Measurements from ENCODE around the gene AMIGO1.

The AMIGO1 gene

DNA sequence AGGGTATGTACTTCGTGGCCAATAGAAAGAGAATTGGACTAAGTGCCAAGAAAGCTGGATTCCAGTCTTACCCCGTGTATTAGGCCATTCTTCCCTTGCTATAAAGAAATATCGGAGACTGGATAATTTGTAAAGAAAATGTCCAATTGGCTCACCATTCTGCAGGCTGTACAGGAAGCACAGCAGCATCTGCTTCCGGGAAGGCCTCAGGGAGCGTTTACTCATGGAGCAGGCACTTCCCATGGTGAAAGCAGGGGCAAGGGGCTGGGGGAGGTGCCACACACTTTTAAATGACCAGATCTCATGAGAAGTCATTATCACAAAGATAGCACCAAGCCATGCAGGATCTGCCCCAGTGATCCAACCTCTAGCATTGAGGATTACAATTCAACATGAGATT, 7.8 kb upstream of the AMIGO1 start:
- TF ChIP-seq, protein P1, sequence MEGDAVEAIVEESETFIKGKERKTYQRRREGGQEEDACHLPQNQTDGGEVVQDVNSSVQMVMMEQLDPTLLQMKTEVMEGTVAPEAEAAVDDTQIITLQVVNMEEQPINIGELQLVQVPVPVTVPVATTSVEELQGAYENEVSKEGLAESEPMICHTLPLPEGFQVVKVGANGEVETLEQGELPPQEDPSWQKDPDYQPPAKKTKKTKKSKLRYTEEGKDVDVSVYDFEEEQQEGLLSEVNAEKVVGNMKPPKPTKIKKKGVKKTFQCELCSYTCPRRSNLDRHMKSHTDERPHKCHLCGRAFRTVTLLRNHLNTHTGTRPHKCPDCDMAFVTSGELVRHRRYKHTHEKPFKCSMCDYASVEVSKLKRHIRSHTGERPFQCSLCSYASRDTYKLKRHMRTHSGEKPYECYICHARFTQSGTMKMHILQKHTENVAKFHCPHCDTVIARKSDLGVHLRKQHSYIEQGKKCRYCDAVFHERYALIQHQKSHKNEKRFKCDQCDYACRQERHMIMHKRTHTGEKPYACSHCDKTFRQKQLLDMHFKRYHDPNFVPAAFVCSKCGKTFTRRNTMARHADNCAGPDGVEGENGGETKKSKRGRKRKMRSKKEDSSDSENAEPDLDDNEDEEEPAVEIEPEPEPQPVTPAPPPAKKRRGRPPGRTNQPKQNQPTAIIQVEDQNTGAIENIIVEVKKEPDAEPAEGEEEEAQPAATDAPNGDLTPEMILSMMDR (IDR thresholded peaks at IDR 0.05; ENCODE audit: insufficient read depth, low read length, poor library complexity, severe bottlenecking): no peak
- Histone ChIP-seq H3K27ac (ENCODE audit: low read depth, low read length) (no peak overlapping the region), H3K36me3 (ENCODE audit: low read length) (no peaks in the 10 kb centered on the region)

GRCh38 chr1:109516872-109517271, 7.3 kb upstream of the AMIGO1 start:
- Histone ChIP-seq H2AFZ (ENCODE audit: low read depth, low read length, severe bottlenecking) (no peak overlapping the region), H4K20me1 (ENCODE audit: low read depth, low read length) (no peaks in the 10 kb centered on the region), H3K79me2 (ENCODE audit: insufficient read depth, low read length) (no peaks in the 10 kb centered on the region), H3K9ac (ENCODE audit: low read length) (no peak overlapping the region), H3F3A (ENCODE audit: insufficient read depth) (no peaks in the 10 kb centered on the region), H3K4me3 (ENCODE audit: insufficient read depth, low read length, poor library complexity, severe bottlenecking) (no peak overlapping the region), H3K9me2 (replicated peaks; ENCODE audit: insufficient read depth, low read length) (no peaks in the 10 kb centered on the region), H3K4me2 (ENCODE audit: low read depth, low read length, poor library complexity, severe bottlenecking) (no peak overlapping the region), H3K27ac (ENCODE audit: low read depth, low read length) (no peak overlapping the region), H3K36me3 (ENCODE audit: low read length) (no peaks in the 10 kb centered on the region), H3K9me3 (ENCODE audit: insufficient read depth, low read length) (no peaks in the 10 kb centered on the region), H3K27me3 (ENCODE audit: low read length) (no peaks in the 10 kb centered on the region)
- TF ChIP-seq EZH2phosphoT487 (conservative IDR thresholded peaks at IDR 0.05; ENCODE audit: low read length): no peak
- TF ChIP-seq, protein P1 (IDR thresholded peaks at IDR 0.05; ENCODE audit: insufficient read depth, low read length, poor library complexity, severe bottlenecking): no peak

More for the DNA sequence above, 7.8 kb upstream of the AMIGO1 start:
- Histone ChIP-seq H3K9ac (ENCODE audit: low read length) (no peak overlapping the region), H3K9me3 (ENCODE audit: insufficient read depth, low read length) (no peaks in the 10 kb centered on the region), H3K79me2 (ENCODE audit: insufficient read depth, low read length) (no peaks in the 10 kb centered on the region), H3K4me3 (ENCODE audit: insufficient read depth, low read length, poor library complexity, severe bottlenecking) (no peak overlapping the region), H4K20me1 (ENCODE audit: low read depth, low read length) (no peaks in the 10 kb centered on the region), H3F3A (ENCODE audit: insufficient read depth) (no peaks in the 10 kb centered on the region), H3K4me2 (ENCODE audit: low read depth, low read length, poor library complexity, severe bottlenecking) (no peak overlapping the region), H3K27me3 (ENCODE audit: low read length) (no peaks in the 10 kb centered on the region), H2AFZ (ENCODE audit: low read depth, low read length, severe bottlenecking) (no peak overlapping the region), H3K9me2 (replicated peaks; ENCODE audit: insufficient read depth, low read length) (no peaks in the 10 kb centered on the region)

DNA sequence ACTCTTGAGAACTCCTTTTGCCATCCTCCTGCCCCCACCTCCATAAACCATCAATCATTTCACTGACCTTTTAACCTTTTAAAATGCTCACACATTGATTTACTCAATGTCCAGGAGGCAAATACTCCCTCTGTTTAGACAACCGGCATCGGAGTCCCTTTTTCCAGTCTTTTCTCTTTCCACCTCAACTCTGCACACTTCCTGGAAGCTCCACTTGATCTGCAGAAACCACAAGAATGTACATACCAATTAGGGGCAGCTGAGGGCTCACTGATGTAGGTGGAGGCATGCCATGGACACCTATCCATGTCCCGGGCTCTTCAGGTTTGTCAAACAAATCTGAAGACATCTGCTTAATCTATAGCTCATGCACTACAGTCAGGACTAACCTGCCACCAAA, 5.3 kb upstream of the AMIGO1 start:
- H3K27me3 ChIP-seq (ENCODE audit: low read length): no peaks in the 10 kb centered on the region
- H3K9me2 ChIP-seq (replicated peaks; ENCODE audit: insufficient read depth, low read length): no peaks in the 10 kb centered on the region
- H3K4me3 ChIP-seq (ENCODE audit: insufficient read depth, low read length, poor library complexity, severe bottlenecking): no peak overlapping the region
- H3K27ac ChIP-seq (ENCODE audit: low read depth, low read length): no peak overlapping the region
- H3K4me2 ChIP-seq (ENCODE audit: low read depth, low read length, poor library complexity, severe bottlenecking): no peak overlapping the region
- H4K20me1 ChIP-seq (ENCODE audit: low read depth, low read length): no peaks in the 10 kb centered on the region
- H3F3A ChIP-seq (ENCODE audit: insufficient read depth): no peaks in the 10 kb centered on the region
- H3K9me3 ChIP-seq (ENCODE audit: insufficient read depth, low read length): no peaks in the 10 kb centered on the region
- TF ChIP-seq, protein P1 (IDR thresholded peaks at IDR 0.05; ENCODE audit: insufficient read depth, low read length, poor library complexity, severe bottlenecking): no peak
- TF ChIP-seq EZH2phosphoT487 (conservative IDR thresholded peaks at IDR 0.05; ENCODE audit: low read length): no peak
- H3K36me3 ChIP-seq (ENCODE audit: low read length): no peaks in the 10 kb centered on the region
- H2AFZ ChIP-seq (ENCODE audit: low read depth, low read length, severe bottlenecking): no peak overlapping the region
- no peaks in the 10 kb centered on the region for H3K79me2 ChIP-seq (ENCODE audit: insufficient read depth, low read length)
- H3K9ac ChIP-seq (ENCODE audit: low read length): no peak overlapping the region
